Stomach (tissue), 4 donors: ENCODE results near the gene ZBTB43.

Experiments
- CTCF ChIP-seq, 7 experiments: fragments of 450-650 bp in 4 of 7; fragments of 200-600 bp in 3 of 7; sonication (generic) in 3 of 7; IDR thresholded peaks; one replicate each; pipeline ENCODE4 v1.5.1; 2016 to 2019; ENCODE audit warnings: antibody characterized with exemption in 7 of 7, control low read depth in 2 of 7, mild to moderate bottlenecking in 1 of 7
- EP300 ChIP-seq: sonication (generic); formaldehyde crosslinking; IDR thresholded peaks from one replicate; pipeline ENCODE4 v1.6.1; 2017; ENCODE audit warnings: antibody characterized with exemption
- POLR2A ChIP-seq, 4 donors: fragments of 450-650 bp; IDR thresholded peaks; one replicate each; pipeline ENCODE4 v1.6.1; 2016; ENCODE audit warnings: antibody characterized with exemption in 4 of 4, control low read depth in 2 of 4, mild to moderate bottlenecking in 1 of 4, moderate library complexity in 1 of 4

- TF ChIP-seq CTCF (IDR thresholded peaks at IDR 0.05) (no peak), POLR2A (IDR thresholded peaks at IDR 0.05) (no peak), EP300 (no peak)
Observed at GRCh38 chr9:126839301-126839700, 34.5 kb downstream of the ZBTB43 start.
